GM18873 (cell line): ENCODE data around the gene CLEC2A.
"Not testable (repeated sequence)": the region's sequence is repeated elsewhere in the genome, so short reads cannot be mapped to it uniquely, and the experiment has no call there.

ENCODE experiments used
- ATAC-seq: cut with Tn5 transposase; IDR thresholded peaks from one replicate; pipeline ENCODE4 v1.9.1; 2021; ENCODE audit warnings: mild to moderate bottlenecking, moderate library complexity, moderate number of reproducible peaks; ENCODE audit not compliant: unreplicated experiment, low FRiP score

CLEC2A gene

DNA sequence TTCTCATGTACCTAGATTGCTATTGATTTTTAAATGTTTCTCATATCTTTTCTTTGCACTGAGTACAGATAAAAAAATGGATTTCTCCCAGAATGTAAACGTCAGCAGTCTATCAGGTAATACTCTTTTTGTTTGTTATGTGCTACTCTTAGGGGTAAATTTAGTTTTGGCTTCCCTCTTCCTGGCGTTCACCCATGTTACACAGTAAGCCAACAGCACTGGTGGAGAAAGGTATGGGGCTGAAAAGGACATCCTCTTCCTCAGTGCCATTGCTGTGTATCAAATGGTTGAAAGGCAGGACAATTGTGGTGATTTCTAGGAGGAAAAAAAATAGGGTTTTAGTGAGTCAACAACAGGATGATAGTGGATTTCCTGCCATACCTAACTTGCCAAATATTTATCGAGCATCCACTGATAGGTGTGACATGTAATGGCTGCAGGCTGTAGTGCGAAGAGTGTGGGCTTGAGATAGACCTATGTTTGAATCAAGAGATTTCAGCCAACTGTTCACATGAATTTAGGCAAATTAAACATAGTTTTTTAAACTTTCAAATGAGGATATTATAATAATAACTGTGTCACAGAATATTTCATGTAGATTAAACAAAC is 43.4 kb downstream of the CLEC2A start:
- ATAC-seq = no peak

DNA sequence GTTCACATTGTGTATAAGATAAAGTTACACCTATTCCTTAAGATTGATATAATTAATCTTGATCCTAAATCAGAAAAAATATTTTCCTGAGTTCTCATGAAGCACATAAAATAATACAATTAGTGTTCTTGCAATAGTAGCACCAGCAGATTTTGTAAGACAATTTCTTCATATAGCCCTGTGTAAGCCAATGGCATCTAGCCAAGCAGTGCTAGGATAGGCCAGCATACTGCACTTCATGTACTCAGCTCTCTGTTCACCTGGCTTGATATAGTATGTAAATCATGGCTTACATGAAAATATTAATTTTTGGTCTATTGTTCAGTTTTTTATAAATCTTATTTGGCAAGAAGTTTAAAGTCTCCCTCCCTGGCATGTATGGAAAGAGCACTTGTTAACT is 49.0 kb downstream of the CLEC2A start:
- no peak for ATAC-seq

DNA sequence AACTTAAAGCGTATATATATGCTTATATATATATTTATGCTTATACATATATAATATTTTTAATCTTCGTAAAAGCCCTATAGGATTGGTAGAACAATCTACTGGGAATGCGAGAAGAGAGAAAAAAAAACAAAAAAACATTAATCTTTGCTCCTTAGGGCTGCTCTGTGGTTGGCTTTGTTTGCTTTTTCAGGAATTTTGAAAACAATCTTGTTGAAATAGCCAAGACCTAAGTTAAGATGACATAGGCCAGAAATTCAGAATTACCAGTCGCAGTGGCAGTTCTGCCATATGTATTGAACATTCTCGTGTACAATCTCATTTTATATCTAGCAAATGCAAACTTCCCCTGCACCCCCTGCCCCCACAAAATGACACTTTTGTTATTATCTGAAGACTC is 50.2 kb downstream of the CLEC2A start:
- no peak for ATAC-seq

DNA sequence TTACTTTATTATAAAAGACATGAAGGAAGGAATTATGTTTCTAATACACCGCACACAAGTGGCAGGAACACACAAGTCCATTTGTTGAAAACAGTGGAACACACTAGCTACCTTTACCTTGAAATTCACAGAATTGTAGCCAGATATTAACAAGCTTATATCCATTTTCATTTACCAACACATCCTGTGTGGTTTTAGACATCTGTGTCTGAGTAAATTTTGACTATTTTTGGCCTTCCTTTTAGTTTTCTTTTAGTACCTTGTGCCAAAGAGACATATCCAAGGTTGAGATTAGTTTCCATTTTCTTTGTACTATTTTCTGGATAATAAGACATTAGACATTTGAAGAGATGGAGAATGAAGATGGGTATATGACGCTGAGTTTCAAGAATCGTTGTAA is 50.9 kb downstream of the CLEC2A start, which contains the start of gene KLRF2:
Gene KLRF2, plus strand, starts transcription at position 244 of the 400 bp plus-strand sequence. Its CDS starts 107 bp downstream, at position 351.
- ATAC-seq = no peak

DNA sequence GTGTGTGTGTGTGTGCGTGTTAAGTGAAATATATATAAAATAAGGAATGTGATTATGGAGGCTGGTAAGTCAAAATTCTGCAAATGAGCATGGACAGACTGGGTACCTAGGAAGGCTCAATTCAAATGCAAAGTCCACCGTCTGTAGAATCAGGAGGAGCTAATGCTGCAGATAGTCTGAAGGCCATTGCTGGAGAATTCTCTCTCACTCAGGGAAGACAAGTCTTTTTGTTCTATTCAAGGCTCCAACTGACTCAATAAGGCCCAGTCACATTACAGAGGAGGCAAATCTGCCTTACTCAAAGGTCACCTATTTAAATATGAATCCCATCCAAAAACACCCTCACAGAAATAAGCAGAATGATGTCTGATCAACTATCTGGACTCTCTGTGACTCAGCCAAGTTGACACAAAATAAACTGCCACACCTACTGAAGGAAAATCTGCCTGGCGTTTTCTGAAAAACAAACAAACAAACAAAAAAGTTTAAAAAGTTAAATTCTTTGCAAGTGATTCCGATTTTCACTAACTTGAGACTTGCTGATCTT is 51.6 kb downstream of the CLEC2A start:
- ATAC-seq = no peak

DNA sequence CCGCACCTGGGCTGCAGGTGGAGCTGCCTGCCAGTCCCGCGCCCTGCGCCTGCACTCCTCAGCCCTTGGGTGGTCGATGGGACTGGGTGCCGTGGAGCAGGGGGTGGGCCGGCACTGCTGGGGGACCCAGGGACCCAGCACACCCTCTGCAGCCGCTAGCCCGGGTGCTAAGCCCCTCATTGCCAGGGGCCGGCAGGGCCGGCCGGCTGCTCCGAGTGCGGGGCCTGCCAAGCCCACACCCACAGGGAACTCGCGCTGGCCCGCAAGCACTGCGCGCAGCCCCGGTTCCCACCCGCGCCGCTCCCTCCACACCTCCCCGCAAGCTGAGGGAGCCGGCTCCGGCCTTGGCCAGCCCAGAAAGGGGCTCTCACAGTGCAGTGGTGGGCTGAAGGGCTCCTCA is 56.0 kb downstream of the CLEC2A start:
- not testable (repeated sequence) for ATAC-seq

DNA sequence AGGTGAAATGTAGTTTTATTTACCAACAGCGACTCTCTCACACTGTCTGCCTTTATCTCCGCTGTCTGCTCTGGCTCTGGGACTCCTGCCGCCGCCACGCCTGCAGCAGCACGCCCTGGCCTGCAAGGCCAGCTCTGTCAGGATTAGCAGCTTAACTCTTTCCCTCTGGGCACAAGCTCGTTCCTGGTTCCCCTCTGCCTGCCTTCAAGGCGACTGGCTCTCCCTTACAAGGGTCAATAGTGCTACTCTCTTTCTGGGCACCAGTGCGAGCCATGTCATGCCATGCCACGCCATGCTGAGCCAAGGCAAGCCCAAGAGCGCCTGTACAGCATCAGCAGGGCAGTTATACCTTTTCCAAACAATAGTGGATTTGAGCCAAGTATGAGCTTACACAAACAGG is 59.4 kb downstream of the CLEC2A start:
- ATAC-seq = no peak

DNA sequence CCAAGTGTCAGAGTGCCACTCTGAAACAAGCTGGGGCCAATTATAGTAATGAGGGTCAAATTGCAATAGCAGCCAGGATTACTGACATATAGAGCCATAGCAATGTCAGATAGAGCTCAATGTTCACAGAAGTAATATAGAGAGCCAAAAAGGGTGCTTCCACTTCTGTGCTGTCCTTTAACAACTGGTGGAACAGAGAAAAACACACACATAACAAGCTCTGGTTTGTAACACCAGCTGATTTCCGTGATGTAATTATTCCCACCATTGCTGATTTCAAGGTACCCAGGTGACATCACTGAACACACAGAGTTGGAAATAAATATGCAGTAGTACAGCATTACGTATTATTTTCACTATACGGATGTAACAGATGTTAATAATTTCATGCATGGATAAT is 60.0 kb downstream of the CLEC2A start:
- no peak for ATAC-seq

DNA sequence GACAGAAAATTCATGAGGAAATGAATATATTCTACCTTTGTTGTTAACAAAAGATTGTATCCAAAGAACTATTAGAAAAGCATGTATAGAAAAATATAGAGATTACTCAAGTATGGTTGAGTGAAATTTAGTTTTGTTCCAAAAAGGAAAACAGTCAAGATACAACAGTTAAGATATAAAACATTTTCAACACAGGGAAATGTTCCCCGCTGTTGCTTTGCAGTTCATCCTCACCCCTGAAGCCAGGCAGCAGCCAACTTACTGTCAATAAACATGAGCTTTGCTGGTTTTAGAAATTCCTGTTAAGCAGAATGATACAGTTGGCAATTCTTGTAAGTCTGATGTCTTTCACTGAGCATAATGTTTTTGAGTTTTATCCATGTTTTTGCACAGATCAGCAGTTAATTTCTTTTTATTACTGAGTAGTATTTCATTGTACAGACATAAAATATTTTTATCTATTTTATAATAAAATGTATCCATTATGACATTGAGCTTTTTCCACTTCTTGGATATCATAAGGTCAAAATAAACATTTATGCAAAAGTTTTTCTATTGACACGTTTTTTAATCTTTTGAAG is 61.8 kb downstream of the CLEC2A start:
- ATAC-seq = no peak

DNA sequence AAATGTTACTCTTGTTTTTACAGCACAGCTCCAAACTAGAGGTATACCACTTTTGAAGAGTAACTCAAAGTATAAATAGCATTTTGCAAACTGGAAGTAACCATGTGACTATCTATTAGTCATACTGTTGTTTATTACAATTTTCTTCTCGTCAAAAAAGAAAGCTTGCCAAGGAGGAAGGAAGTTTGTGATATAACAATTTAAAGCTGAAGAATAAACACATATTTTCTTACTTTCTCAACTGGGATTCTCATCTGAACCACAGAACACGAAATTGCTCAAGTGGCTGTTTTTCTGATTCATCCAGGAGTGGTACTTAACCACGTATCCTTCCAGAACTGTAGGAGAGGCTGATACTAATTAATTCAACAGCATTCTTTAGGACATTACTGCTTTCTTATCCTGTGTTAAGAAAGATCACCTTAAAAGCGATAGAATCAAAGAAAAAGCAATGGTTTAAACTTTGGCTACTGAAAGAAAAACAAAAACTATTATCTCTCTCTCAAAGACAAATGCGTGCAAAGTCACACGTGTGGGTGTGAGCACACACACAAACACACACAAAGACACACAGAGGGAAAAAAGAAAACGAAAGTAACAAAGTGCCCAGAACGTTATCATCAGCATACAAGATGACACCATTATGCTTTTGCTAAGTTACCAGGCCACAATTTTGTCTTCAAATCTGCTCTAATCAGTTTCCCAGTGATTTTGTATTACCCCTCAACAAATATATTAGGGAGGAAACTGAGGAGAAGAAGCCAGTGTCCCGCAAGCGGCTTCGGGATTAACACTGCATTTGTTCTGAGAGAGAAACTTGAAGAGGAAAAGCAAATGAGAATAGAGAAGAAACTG is 62.6 kb downstream of the CLEC2A start, which contains the start of gene CLEC2B:
Gene CLEC2B, minus strand, starts transcription at position 48 of the 855 bp plus-strand sequence.
- no peak for ATAC-seq

DNA sequence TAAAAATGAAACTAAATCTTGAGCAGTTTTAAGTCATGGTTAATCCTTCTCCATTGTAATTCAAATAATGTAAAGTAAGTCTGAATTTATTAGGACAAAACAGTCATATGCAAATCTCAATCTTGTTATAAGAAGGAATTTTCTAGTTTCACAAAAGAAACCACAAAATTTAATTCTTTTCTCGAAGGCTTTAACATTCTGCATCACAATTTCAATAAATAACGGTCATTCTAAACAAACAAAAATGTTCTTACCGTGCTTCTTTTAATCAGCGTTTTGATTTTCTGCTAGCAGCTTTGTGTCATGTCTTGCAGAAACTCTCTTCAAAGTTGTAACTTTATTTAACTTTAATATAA is 63.2 kb downstream of the CLEC2A start:
- no peak for ATAC-seq

DNA sequence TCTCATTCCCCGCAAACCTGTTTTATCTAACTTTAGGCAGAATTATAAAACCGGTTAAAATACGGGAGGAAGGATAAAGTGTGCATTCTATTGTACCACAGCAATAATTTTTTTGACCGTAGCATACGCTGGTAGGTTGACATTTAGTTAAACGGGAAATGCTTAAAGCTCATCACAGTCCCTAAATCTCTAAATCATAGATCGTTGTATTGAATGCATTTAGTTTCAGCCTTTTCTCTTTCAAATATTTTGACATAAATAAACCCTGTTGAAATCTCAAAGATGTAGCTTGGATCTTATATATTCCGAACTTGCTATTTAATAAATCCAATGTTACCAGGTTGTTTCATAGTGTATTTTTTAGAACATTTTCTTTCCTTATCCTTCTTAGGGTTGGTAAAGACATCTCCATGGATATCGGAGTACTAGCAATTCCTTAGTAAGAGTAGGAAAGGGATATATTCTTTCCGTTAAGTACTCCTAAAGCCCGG is 63.8 kb downstream of the CLEC2A start:
- no peak for ATAC-seq

DNA sequence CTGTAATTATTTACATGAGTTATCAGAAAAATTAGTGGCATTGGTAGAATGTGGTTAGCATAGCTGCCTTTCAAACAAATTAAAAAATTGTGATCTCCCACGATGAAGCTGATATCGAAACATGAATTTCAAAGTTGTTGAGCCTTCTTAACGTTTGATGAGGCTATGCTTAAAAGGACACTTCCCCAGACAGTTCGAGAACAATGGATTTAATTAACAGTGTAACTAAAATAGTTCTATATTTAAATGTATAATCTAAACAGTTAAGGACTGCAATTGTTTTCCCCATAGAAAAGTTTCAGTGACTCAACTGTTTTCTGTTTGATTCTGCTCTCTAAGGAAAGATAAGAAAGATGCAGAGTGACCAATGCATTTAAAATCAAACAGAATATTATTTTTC is 64.6 kb downstream of the CLEC2A start:
- ATAC-seq = no peak

DNA sequence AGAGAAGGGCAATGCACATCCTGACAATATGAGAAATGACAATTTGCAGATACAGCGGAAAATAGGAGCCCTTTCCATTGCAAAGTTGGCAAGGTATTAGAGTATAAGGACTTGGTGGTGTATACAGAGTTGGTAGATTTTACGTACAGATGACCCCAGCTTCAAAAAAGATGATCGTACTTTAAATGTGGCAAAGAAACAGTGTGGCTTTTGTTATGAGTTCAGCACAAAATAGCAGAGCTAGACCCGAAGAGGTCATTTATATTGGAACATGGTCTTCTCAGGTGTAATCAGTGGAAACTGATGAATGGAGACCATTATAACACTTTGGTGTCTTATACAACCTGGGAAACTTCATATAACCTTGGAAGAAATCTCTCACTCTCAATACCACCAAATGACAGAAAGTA is 65.3 kb downstream of the CLEC2A start:
- no peak for ATAC-seq

DNA sequence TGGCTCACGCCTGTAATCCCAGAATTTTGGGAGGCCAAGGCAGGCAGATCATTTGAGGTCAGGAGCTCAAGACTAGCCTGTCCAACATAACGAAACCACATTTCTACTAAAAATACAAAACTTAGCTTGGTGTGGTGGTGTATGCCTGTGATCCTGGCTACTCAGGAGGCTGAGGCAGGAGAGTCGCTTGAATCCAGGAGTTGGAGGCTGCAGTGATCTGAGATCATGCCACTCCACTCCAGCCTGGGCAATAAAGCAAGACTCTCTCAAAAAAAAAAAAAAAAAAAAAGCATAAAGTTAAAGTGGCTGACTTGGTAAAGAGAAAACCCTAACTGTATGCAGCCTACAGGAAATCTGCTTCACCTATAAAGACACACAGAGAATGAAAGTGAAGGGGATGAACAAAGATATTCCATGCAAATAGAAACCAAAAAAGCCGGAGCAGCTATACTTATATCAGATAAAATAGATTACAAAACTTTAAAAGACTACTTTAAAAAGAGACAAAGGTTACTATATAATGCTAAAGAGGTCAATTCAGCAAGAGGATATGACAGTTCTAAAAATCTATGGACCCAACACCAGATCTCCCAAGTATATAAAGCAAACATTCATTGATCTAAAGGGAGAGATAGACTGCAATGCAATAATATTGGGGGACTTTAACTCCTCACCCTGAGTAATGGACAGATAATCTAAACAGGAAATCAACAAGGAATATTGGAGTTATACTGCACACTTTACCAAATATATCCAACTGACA is 67.1 kb downstream of the CLEC2A start:
- no peak for ATAC-seq
